Osteocyte (in vitro differentiated cells): ENCODE data around the gene JTB. TPM values are rescaled to one million over a fixed set of nuclear protein-coding genes. Genes with fewer than 3 reads are reported as not detected.
A peak's percentile ranks its signal among the peaks of the same experiment; 100 is the strongest.

Experiments used
- DNase-seq: peaks from one replicate; pipeline ENCODE4 v3.0.0; 2021; ENCODE audit warnings: mixed read lengths; ENCODE audit not compliant: unreplicated experiment; ENCODE audit errors: extremely low spot score
- H3K27ac Mint-ChIP-seq: one replicate; pipeline ENCODE4 v1.8.0; 2021; ENCODE audit warnings: mild to moderate bottlenecking, mixed read lengths; ENCODE audit not compliant: unreplicated experiment
- H3K27me3 Mint-ChIP-seq: one replicate; pipeline ENCODE4 v1.8.0; 2021; ENCODE audit warnings: mixed read lengths; ENCODE audit not compliant: unreplicated experiment
- H3K36me3 Mint-ChIP-seq: one replicate; pipeline ENCODE4 v1.8.0; 2021; ENCODE audit warnings: mixed read lengths; ENCODE audit not compliant: unreplicated experiment
- H3K4me1 Mint-ChIP-seq: one replicate; pipeline ENCODE4 v1.8.0; 2021; ENCODE audit warnings: mixed read lengths; ENCODE audit not compliant: unreplicated experiment
- H3K4me3 Mint-ChIP-seq: one replicate; pipeline ENCODE4 v1.8.0; 2021; ENCODE audit warnings: mild to moderate bottlenecking, moderate library complexity, mixed read lengths; ENCODE audit not compliant: unreplicated experiment
- H3K9me3 Mint-ChIP-seq: one replicate; pipeline ENCODE4 v1.8.0; 2021; ENCODE audit warnings: mixed read lengths; ENCODE audit not compliant: unreplicated experiment
- total RNA-seq: library from RNA; stranded (reverse); gene quantifications from 2 replicates; pipeline ENCODE4 v1.2.1, GENCODE V29; 2021
- TF ChIP-seq, protein P1 (sequence below): fragments of 200-600 bp; sonication (generic); IDR thresholded peaks from 2 replicates; pipeline ENCODE4 v1.5.0; 2021; ENCODE audit warnings: antibody characterized with exemption, mild to moderate bottlenecking, moderate library complexity

The JTB gene
- total RNA-seq, 1 donor from 2014 or later: 143 TPM

DNA sequence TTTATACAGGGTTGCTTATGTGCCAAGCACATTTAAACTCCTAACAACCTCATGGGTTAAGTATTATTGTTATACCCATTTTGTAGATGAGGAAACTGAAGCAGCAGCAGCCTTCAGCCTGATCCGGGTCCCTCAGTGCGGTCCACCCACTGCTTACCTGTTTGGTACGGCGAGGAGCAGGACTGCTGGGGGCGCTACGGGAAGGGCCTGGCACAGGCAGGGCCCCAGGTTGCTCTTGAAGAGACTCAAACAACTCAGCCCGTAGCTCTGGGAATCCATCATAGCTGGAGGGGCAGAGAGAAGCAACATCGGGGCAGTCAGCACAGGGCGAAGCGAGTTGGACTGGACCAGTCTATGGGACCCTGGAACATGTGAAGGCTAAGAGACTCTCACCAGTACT, 40.1 kb downstream of the JTB start:
- Mint-ChIP-seq H3K4me1 (no peaks in the 10 kb centered on the region), H3K27me3 (no peaks in the 10 kb centered on the region), H3K4me3 (no peak overlapping the region), H3K27ac (no peak overlapping the region), H3K9me3 (no peaks in the 10 kb centered on the region), H3K36me3 (peaks cover 23% of the 10 kb centered on the region)
- TF ChIP-seq, protein P1, sequence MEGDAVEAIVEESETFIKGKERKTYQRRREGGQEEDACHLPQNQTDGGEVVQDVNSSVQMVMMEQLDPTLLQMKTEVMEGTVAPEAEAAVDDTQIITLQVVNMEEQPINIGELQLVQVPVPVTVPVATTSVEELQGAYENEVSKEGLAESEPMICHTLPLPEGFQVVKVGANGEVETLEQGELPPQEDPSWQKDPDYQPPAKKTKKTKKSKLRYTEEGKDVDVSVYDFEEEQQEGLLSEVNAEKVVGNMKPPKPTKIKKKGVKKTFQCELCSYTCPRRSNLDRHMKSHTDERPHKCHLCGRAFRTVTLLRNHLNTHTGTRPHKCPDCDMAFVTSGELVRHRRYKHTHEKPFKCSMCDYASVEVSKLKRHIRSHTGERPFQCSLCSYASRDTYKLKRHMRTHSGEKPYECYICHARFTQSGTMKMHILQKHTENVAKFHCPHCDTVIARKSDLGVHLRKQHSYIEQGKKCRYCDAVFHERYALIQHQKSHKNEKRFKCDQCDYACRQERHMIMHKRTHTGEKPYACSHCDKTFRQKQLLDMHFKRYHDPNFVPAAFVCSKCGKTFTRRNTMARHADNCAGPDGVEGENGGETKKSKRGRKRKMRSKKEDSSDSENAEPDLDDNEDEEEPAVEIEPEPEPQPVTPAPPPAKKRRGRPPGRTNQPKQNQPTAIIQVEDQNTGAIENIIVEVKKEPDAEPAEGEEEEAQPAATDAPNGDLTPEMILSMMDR: no peak
- DNase-seq: no peak

DNA sequence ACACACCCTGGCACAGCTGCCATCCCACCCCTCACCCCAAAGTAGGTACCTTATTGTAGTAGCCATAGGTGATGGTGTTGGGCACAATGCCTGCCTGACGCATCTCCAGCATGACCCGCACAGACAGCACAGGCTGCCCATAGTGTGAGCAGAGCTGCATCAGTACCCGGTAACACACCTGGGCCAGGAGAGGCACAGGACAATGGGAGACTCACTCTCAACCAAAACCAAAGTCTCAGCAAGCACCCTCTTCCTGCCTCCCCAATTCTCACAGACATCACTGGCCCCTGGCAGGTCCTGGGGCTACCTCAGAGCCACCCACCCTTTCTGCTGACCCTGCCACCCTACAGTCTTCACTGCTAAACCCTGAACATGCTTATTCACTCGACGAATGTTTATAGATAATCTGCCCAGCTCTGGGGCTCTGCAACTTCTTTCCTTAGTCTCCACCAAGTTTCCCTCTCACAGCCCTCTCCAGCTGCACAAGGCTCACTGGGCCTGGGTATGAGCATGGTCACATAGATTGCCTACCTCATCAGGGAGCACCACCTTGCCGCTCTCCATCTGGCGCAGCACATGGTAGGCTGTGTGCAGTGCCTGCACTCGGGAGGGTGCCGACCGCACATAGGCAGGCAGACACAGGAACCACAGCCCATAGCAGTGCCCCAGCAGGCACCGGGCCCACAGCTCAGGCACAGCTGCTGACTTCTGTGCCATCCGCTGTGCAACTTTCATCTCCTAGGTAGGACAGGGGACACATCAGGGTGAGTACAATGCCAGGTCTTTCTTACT, 41.3 kb downstream of the JTB start:
- TF ChIP-seq, protein P1: no peak
- peaks cover 23% of the 10 kb centered on the region for H3K36me3 Mint-ChIP-seq

DNA sequence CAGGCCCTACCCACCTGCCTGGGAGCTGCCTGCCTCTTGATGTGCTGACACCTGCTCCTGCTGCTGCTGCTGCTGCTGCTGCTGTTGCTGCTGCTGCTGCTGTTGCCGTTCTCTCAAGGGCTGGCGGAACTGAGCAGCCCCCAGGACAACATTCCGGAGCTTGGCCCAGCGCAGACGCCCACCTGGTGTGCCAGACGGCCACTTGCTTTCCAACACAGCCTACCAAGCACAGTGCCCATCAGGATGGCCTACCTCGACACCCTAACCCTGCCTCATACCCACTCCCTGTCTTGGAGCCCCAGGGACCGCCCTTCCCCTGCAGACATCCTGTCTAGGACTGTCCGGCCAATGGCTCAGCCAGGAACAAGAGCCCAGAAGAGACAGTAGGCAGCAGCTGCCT, 42.7 kb downstream of the JTB start:
- Mint-ChIP-seq H3K36me3 (peaks cover 17% of the 10 kb centered on the region), H3K27ac (no peak overlapping the region), H3K4me3 (no peak overlapping the region), H3K9me3 (no peaks in the 10 kb centered on the region), H3K4me1 (no peaks in the 10 kb centered on the region), H3K27me3 (no peaks in the 10 kb centered on the region)
- TF ChIP-seq, protein P1: no peak
- no peak for DNase-seq

More for the DNA sequence above, 41.3 kb downstream of the JTB start:
- no peak overlapping the region for H3K27ac Mint-ChIP-seq
- no peaks in the 10 kb centered on the region for H3K27me3 Mint-ChIP-seq
- no peaks in the 10 kb centered on the region for H3K9me3 Mint-ChIP-seq
- H3K4me1 Mint-ChIP-seq: no peaks in the 10 kb centered on the region
- H3K4me3 Mint-ChIP-seq: no peak overlapping the region
- DNase-seq: no peak

DNA sequence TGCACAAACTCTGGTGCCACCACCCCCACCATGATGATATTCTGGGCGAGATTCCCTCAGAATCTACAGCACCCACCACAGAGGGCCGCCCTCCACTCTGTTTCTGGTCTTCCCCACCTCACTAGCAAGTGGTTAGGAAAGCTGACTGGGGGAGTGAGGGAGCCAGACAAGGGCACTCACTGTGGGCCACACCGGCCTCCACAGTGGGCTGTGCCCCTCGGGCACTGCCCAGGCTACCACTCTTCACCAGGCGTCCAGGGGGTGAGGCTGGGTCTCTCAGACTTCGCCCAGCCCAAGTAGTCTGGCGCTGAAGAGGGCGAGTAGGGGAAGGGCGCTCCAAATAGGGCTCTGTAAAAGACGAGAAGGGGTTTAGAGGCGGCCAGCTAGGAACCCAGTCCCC, 43.5 kb downstream of the JTB start:
- Mint-ChIP-seq H3K4me1 (peaks cover 1% of the 10 kb centered on the region), H3K4me3 (no peak overlapping the region), H3K9me3 (no peaks in the 10 kb centered on the region), H3K36me3 (peaks cover 16% of the 10 kb centered on the region), H3K27me3 (no peaks in the 10 kb centered on the region), H3K27ac (no peak overlapping the region)
- TF ChIP-seq, protein P1: no peak
- no peak for DNase-seq

DNA sequence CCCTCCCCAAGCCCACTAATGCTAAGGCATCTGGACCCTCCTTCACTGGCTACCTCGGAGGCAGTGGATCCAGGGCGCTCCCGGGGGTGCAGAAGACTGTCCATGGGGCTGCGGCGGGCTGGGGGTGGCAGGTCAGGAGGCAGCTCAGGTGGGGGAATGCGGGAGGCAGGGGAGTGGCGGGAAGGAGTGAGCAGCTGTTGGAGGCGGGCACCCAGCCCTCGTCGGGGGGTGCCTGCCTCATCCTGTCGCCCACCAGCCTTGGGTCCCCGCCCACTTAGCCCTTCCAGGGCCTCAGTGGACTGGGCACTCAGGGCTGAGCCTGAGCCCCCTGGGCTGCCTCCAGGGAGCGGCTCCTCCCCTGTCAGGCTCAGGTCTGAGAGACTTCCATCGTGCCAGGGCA, 44.0 kb downstream of the JTB start:
- peak; percentile 80 for DNase-seq
- H3K27me3 Mint-ChIP-seq: no peaks in the 10 kb centered on the region
- no peak overlapping the region for H3K4me3 Mint-ChIP-seq
- H3K4me1 Mint-ChIP-seq: peaks cover 6% of the 10 kb centered on the region
- TF ChIP-seq, protein P1: no peak
- H3K9me3 Mint-ChIP-seq: no peaks in the 10 kb centered on the region
- H3K36me3 Mint-ChIP-seq: peaks cover 16% of the 10 kb centered on the region
- no peak overlapping the region for H3K27ac Mint-ChIP-seq
